ENCODE data around the gene CHD9NB.
"Not testable (repeated sequence)": the region's sequence is repeated elsewhere in the genome, so short reads cannot be mapped to it uniquely, and the experiment has no call there.

Gene CHD9NB

DNA sequence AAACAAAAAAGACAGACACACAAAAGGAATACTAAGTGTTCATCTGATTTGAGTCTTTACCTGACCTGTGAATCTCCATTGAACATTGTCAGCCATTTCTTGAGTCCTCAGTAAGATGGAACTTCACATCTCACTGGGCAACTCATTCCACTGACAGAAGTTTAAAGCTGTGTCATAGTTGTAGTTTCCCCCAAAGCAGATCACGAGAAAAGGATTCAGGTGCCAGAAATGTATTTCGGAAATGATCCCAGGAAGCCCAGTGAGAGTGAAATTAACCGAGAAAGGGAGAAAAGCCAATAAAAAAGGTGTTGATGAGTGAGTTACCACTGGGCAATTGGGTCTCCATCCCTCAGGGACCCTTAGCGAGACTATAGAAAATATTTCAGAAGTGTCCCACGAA is 8.6 kb upstream of the CHD9NB start:
- in situ Hi-C loops (cut with MboI; ENCODE audit: low pct_unique_long_range_greater_than_20kb, low sequenced_read_pairs), result no loop called here
- DNase-seq, result no peak

DNA sequence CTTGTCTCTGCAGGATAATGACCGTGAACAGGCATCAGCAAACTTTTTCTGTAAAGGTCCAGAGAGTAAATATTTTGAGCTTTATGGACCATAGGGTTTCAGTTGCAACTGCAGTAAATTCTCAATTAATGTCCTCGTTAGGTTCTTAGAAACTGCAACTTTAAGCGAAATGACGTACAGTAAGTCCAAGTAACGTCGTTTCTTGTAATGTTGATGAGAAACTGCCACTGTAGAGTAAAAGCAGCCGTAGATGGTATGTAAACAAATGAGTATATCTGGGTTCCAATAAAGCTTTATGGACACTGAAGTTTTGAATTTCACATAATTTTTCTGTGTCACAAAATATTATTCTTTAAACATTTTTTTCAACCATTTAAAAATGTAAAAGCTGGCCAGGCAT is 7.0 kb upstream of the CHD9NB start:
- DNase-seq, result no peak
- in situ Hi-C loops (cut with MboI; ENCODE audit: low pct_unique_long_range_greater_than_20kb, low sequenced_read_pairs), result no loop called here

DNA sequence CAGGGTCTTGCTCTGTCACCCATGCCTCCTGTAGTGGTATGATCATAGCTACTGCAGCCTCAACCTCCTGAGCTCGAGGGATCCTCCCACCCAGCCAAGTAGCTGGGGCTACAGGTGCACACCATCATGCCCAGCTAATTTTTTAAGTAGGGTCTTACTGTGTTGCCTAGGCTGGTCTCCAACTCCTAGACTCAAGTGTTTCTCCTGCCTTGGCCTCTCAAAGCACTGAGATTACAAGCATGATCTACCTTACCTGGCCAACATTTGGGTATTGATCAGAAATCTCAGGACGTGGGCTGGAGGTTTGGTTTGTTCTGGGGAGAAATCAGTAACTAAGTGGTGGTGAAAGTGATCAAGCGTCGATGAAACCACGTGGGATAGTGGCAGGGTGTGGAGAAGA is 6.2 kb upstream of the CHD9NB start:
- no peak for DNase-seq
- in situ Hi-C loops (cut with MboI; ENCODE audit: low pct_unique_long_range_greater_than_20kb, low sequenced_read_pairs), result no loop called here

DNA sequence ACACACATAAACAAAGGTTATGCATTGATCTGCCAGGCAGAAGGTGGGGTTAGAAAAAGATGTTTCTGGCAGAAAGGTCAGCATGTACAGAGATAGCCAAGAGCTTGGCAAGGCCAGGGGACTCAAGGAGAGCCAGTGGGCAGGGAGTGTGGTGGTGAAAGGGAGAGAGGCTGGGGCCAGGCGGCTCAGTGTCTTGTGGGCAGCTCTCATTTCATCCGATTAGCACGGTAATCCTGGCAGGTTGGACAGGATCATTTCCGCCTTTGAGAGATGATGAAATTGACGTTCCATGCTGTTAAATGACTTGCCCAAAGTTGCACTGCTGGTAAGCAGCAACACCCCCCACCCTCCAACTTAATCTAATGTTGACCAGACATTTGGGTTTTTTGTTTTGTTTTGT is 5.7 kb upstream of the CHD9NB start:
- no peak for DNase-seq
- in situ Hi-C loops (cut with MboI; ENCODE audit: low pct_unique_long_range_greater_than_20kb, low sequenced_read_pairs), result no loop called here

DNA sequence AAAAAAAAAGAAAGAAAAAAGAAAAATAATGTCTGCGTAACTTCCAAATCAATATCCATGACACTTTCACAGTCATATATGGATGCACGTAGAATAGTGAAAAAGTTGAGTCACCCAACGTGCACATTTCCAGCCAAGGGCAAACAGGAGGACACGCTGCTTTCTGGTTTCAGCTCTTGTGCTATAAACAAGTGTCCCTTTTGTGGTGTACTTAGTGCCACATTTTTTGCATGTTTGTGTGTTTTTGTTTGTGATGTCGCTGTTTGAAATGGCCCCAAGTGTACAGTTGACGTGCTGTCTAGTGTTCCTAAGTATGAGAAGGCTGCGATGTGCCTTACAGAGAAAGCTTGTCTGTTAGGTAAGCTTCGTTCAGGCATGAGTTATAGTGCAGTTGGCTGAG is 5.0 kb upstream of the CHD9NB start:
- no peak for DNase-seq
- in situ Hi-C loops (cut with MboI; ENCODE audit: low pct_unique_long_range_greater_than_20kb, low sequenced_read_pairs), result no loop called here

DNA sequence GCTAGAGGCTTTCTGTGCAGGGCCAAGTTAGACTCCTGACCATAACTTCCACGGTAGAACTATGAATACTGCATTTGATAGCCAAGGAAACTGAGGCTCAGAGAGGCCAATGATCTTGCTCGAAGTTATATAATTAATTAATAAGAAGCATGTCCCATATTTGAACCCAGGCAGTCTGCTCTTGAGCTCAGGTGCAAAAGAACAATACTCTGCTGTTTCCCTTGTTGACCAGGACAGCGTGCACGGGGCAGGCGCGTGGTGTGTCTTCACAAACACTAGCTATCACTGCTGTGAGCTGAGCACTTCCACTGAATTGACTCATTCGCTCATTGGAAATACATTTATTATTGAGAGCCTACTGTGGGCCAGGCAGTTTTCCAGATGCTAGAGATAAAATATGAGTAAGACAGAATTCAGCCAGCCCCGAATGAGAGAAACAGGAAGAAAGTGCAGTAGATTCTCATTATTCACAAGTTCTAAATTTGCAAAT is 3.7 kb upstream of the CHD9NB start:
- peak; percentile 12 for DNase-seq
- in situ Hi-C loops (cut with MboI; ENCODE audit: low pct_unique_long_range_greater_than_20kb, low sequenced_read_pairs), result no loop called here

DNA sequence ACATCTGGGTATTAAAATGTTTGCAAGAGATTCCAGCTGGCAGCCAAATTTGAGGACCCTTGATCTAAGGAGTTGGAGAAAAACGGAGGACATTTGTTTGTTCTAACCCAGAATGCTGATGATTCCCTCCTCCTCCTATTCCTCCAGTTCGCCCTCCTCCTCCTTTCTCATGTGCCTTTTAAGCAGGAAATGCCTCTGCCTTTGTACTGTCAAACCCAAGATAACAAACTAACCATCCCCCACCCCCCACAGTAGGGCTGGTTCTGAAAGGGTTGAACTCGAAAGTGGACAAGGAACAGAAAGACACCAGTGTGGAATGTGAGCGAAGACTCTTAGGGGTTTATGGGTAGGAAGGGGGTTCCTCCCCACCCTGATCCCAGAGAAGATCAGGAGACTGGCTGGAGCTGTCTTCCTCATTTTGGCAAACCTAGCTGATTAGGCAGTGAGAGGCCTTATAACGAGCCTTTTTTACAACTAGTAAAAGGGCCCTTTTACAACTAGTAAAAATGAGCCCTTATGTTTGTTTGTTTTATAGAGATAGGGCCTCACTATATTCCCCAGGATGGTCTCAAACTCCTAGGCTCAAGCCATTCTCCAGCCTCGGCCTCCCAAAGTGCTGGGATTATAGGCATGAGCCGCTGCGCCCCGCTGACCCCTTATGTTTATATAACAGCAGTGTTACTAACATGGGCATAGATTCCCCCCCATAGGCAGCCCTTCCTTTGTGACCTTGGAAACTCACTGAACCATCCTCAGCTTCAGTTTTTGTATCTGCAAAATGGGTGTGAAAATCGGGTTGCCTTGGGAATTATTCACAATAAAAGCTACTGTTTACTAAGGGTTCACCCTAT is 3.1 kb upstream of the CHD9NB start:
- in situ Hi-C loops (cut with MboI; ENCODE audit: low pct_unique_long_range_greater_than_20kb, low sequenced_read_pairs), result no loop called here
- peak; percentile 81 for DNase-seq

DNA sequence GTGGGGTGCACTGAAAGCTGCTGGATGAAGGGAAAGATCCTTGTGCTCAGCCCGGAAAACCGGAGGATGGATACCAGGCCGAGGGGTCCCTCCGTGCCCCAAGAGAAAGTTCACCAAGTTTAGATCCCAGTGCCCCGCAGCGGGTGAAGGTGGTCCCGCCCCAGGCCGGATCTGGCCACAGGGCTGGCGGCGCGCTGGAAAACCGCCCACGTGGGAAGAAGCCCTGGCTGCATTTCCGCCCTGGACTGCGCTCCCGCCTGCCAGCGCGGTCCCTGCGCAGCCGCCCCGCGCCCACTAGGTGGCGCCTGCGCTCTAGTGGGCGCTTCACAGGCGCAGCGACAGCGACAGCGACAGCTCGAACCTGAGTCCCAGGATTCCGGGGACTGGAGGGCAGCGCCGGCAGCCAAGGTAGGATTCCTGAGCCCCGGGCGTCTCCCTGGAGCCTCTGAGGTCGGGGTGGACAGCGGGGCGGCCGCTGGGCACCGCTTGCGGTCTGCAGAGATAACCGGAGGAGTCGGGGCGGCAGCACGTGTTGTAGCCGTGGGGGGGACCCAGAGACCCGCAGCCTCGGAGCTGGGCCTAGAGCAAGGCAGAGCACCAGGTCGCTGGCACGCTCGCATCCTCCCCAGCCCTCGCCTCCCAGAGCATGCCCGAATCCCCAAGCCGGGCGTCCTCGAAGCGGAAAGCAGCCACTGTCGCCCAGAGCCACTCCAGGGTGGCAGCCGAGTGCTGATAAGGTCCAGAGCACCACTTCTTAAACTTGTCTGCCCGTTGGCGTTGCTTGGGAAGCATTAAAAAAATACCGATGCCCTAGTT is 2.2 kb upstream of the CHD9NB start, which contains the start of gene CHD9:
Gene CHD9 (plus strand): TSS at position 322 of the 816 bp plus-strand sequence. CDS start 101,099 bp downstream, outside the sequence.
- DNase-seq, result peak; percentile 94
- in situ Hi-C loops (cut with MboI; ENCODE audit: low pct_unique_long_range_greater_than_20kb, low sequenced_read_pairs), result no loop called here

DNA sequence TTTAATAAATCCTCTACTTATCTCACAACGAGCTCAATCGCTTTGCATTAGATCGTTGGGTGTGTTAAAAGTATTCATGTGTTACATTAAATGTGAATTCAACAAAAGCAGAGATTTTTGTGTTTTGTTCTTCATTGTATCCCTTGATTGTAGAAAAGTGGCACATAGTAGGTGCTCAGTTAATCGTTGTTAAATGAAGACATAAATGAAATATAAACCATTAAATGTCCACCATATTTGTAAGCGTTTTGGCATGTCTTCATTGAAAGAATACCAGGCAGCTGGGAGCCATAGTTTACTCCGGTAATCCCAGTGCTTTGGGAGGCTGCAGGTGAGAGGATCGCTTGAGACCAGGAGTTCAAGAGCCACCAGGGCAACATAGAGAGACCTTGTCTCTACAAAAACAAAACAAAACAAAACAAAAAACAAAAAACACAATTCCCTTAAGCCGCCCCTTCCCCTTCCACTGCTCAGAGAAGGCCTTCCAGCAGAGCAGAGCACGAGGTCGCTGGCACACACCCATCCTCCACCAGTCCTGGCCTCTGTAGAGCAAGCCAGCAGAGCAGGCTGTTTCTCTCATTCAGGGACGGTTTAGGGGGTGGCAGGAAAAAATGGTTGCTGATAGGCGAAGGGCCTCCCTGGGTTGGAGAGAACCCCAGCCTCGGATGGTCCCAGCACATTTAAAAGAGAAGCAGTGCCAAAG is 1.4 kb upstream of the CHD9NB start:
- in situ Hi-C loops (cut with MboI; ENCODE audit: low pct_unique_long_range_greater_than_20kb, low sequenced_read_pairs), result no loop called here
- DNase-seq, result no peak

DNA sequence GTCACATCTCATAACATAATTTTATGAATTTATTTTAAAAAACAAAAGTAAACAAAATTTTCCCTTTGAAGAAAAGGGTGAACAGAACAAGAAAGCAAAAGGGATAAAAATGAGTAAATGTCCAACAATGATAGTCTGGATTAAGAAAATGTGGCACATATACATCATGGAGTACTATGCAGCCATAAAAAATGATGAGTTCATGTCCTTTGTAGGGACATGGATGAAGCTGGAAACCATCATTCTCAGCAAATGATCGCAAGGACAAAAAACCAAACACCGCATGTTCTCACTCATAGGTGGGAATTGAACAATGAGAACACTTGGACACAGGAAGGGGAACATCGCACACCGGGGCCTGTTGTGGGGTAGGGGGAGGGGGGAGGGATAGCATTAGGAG is 1.4 kb downstream of the CHD9NB start:
- DNase-seq; in situ Hi-C loops (cut with MboI; ENCODE audit: low pct_unique_long_range_greater_than_20kb, low sequenced_read_pairs): not testable (repeated sequence)

DNA sequence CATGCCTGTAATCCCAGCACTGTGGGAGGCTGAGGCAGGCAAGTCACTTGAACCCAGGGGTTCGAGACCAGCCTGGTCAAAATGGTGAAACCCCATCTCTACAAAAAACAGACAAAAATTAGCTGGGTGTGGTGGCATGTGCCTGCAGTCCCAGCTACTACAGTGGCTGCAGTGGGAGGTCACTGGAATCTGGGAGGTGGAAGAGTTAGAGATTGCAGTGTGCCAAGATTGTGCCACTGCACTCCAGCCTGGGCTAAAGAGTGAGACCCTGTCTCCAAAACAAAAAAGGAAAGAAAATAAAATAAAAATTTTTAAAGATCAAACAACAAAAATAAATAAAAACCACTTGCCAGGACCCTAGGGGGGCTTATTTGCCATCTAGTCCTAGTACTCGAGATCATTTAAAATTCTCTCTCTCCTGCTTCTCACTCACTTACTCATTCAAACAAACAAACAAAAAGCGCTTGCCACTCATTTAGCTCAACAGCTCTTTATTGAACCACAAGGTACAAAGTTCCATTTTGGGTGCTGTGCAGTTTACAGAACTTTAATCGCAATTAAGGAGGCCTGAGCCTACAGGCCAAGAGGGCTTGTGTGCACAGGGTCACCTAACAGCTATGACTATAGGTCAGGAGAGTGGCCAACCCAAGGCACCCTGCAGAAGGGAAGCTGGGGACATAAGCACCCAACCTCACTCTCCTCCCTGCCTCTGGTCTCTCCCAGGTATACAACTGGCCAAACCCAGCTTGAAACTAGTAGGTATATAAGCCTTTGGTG is 4.4 kb downstream of the CHD9NB start:
- no peak for DNase-seq
- in situ Hi-C loops (cut with MboI; ENCODE audit: low pct_unique_long_range_greater_than_20kb, low sequenced_read_pairs), result no loop called here

DNA sequence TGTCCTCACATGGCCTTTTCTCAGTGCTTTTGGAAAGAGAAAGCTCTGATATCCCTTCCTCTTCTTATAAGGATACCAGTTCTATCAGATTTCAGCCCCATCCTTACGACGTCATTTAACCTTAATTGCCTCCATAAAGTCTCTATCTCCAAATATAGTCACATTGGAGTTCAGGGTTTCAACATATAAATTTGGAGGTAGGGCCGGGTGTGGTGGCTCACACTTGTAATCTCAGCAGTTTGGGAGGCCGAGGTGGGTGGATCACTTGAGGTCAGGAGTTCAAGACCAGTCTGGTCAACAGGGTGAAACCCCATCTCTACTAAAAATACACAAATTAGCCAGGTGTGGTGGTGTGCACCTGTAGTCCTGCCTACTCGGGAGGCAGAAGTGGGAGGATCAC is 5.2 kb downstream of the CHD9NB start:
- in situ Hi-C loops (cut with MboI; ENCODE audit: low pct_unique_long_range_greater_than_20kb, low sequenced_read_pairs); DNase-seq: not testable (repeated sequence)

DNA sequence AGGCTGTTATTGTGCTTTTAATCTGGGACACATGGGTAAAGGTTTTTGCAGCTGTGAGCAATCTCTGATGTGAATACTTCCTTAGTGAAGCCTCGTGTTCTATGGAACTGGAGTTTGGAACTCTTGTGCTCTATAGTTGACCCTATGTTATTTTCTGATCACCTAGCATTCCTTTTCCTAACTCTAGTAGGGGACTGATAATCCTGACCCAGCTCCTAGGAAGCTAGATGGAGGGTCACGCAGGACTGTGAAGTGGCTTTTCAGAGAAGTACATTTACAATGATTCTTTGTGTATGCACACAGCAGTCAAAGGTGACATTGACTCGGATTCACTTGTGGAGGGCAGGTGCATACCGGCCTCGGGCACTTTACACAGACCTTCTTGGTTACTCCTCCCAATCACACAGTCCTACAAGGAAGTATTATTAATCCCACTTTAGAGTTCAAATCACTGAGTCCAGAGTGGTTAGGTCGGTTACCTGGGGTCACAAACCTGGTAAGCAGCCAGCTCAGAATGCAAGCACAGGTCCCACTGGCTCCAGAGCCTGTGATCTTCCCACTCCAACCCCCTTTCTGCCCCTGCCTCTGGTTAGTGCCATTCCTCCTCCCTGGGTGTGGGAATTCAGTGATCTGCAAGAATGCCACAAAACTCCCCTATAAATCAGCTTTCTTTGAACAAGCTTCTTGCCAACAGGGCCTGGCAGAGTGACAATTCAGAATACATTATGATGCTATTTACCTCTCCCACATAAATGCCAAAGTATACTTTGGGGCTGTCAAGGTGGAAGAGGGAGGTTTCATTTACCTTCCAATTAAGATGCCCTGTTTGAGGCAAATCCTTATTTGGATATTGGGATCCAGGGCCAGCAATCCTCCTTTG is 7.1 kb downstream of the CHD9NB start:
- in situ Hi-C loops (cut with MboI; ENCODE audit: low pct_unique_long_range_greater_than_20kb, low sequenced_read_pairs), result no loop called here

DNA sequence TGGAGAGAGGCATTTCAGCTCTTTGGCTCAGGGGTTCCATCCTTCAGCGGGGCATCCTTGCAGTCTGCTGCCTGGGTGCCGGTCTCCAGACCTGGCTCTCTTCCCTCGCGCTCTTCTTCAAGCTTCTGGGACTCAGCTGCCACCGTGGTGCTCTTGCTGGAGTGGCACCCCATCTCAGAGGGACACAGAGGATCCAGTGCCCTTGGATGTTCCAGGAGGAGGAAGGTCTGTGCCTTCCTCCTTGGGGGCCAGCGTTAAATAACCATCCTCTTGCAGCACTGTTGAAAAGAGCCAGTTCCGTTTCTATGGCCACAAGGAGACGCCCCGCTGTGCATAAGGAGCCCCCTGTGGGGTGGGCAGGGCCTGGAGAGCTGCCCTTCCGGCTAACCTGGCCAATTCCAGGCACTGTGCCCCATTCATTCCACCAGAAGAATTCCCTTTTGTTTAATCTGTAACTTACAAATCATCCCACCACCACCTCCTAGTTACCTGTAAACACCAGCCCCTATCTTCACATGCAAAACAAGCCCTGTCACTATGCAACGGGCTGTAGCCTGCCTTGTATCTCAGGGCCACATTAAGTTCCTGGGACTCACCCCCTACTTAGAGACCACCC is 8.6 kb downstream of the CHD9NB start:
- peak; percentile 36 for DNase-seq
- in situ Hi-C loops (cut with MboI; ENCODE audit: low pct_unique_long_range_greater_than_20kb, low sequenced_read_pairs), result no loop called here

More for the DNA sequence above, 7.1 kb downstream of the CHD9NB start:
- no peak for DNase-seq

DNA sequence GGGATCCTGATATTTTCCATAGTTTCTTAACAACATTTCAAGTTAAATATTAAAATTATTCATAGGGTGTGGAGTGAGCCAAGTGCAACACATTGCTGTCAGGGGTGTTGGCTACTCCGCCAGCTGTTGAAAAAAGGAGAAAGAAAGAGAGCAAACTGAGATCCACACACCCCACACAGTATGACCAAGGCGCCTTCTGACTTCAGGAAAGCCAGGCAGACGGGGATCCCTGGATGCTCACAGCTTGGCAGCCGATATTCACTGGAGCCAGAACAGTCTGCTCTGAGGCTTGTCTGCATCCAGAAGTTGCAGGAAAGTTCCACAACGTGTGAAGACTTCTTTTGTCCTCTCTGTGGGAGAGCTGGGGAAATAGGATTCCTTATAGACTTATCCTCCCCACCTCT is 9.3 kb downstream of the CHD9NB start:
- in situ Hi-C loops (cut with MboI; ENCODE audit: low pct_unique_long_range_greater_than_20kb, low sequenced_read_pairs), result no loop called here
- DNase-seq, result no peak

DNA sequence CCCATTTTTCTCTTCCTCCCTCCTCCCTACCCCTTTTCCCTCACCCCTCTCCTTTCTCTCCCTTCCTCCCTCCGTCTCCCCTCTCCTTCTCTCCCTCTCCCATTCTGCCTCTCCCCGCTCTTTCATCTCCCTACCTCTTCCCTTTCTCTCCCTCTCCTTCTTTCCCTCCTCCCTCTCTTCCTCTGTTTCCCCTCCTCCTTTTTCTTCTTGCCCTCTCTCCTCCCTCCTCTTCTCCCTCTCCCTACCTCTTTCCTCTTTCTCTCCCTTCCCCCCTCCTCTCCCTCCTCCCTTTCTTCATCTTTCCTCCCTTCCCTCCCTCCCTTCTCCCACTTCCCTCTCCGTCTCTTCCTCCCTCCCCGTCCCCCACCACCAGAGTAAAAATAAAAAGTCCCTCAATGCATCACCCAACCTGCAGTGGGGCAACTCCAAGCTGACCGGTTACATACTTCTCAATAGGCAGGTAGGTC is 10.4 kb downstream of the CHD9NB start:
- in situ Hi-C loops (cut with MboI; ENCODE audit: low pct_unique_long_range_greater_than_20kb, low sequenced_read_pairs), result no loop called here
- DNase-seq, result no peak

DNA sequence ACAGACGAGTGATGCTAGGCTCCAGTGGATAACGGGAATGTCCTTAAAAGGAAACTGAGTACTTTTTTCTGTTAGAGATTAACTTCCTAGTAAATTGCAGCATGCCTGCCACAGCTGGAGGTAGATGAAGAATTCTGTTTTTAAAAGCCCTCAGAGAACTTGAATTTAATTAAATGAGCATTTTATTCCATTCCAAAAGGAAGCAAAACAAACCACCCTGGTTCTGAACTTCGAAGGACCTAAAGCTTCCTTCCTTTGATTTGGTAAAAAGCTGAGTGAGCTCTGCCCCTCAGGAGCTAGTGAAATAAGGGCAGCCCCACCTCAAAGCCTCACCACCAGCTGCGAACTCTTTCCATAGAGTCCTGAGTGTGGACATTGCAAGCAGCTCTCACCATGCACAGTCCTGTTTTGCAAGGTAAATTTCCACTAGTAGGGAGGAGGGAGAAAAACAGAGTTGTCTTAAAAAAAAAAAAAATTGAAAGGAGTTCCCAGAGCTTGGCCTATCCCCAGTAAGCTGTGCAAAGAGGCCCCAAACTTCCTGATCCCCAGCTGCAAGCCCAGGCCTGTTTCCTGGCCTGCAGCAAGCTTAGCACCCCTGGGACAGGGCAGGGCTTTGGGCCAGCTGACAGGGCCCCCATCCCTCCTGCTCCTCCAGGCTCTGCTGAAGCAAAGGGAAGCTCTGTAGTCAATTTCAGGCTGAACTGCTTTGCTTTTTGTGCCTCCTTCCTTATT is 11.2 kb downstream of the CHD9NB start:
- DNase-seq, result peak; percentile 57
- in situ Hi-C loops (cut with MboI; ENCODE audit: low pct_unique_long_range_greater_than_20kb, low sequenced_read_pairs), result no loop called here
